SH-SY5Y (cell line): Measurements from ENCODE around the gene ITGB6.

Source experiments
- GATA2 ChIP-seq: IDR thresholded peaks from 2 replicates; pipeline ENCODE4 v1.6.1; 2011; ENCODE audit warnings: mild to moderate bottlenecking, low read depth, low read length
- GATA3 ChIP-seq: IDR thresholded peaks from 2 replicates; pipeline ENCODE4 v1.6.1; 2011; ENCODE audit warnings: low read depth, mild to moderate bottlenecking, low read length, moderate library complexity

The ITGB6 gene

DNA sequence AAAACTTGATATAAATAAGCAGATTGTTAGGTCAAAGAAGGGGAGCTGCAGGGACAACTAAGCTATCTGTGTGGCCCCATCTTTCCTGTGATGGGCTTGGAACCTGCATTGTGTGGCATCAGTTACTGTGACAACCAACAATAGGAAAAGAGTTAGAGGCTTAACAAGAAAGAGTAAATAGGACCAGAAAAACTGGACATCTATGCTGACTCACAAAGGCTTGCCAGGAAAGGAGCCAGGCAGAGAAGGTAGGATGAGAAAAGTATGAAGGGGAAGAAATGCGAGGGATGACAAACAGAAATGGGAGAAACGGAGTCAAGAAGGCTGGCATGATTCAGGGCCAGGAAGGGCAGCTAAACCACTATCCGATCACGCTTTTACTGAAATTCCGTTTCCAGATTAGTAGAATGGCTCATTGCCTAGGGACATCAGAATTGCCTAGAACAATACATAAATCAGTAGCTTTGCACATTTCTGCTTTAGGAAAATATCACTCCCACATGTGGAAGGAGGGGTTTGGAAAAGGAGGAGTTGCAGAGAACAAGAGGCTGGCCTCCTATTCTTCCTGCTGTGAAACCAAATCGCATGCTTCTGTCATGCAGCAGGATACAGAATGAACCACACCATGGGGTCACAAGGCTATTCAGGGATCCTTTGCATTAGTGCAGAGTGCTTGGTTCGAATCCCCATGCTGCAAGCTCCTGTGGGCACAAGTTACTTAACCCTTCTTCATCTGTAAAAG is 144.9 kb downstream of the ITGB6 start:
- no peak for TF ChIP-seq GATA2
- TF ChIP-seq GATA3 = no peak

DNA sequence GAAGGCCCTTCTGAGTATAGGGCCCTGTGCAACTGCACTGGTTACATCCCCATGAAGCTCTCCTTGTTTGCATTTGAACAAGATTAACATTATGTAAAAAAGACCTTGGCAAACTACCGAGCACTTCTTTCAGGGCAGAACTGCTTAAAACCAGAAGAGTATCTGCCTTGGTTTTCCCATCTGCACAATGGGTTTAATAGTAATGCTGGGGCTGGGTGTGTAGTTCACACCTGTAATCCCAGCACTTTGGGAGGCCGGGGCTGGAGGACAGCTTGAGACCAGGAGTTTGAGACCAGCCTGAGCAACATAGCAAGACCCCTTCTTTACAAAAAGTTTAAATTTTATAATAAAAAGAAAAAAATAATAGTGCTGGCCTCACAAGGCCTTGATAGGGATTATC is 146.1 kb downstream of the ITGB6 start:
- no peak for TF ChIP-seq GATA3
- no peak for TF ChIP-seq GATA2

DNA sequence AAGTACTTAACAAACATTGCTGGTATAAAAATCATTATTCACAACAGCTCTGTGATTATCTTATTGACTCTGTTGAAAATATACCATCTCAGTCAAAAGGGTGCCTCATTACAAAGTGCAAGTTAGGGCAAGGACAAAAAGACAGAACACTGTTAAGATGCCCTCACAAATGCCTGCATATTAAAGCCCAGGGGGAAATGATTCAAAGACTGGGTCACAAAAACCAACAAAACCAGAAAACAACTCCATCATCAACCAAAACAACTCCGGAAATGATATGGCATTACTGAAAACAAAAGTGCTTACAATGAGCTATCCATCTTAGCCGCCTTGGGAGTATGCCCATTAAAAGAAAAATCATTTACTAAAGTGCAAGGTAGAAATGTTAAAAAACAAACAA is 147.5 kb downstream of the ITGB6 start:
- TF ChIP-seq GATA2 (no peak), GATA3 (no peak)

DNA sequence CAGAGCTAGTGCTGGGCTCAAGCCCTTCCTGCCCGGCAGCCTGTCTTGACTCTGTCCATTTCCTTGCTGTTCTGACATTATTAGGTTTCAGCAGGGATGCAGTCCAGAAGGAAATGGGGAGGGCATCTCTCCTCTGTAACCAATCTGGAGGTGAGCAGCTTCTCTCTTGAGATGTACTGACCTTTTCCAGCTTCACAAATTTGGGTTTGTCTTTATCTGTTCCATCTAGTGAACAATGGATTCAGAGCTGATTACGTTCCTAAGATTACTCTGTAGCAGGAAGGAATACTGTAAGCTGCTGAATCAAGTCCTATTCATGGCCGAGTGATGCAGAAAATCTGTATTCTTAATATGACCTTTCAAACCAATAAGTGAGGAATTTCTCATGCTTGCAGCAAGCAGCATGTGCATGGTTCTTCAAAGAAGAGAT is 148.7 kb downstream of the ITGB6 start:
- TF ChIP-seq GATA2 = no peak
- no peak for TF ChIP-seq GATA3

DNA sequence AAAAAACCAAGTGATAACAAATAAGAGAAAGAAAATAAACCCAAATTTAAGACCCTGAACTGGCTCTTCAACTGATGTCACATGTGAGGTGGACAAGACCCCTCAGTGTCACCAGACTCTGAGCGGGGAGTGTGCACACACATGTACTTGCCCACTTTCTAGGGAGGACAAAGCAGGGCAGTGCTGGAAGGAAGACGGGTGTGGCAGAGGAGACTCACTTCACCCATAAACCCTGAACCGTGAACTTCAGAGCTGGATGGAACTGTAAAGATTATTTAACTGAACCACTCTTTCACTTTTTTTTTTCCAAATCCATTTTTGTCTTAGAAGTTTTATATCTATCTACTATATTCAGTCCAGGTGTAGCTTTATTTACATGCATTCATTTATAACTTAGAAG is 149.9 kb downstream of the ITGB6 start:
- TF ChIP-seq GATA3 (no peak), GATA2 (no peak)
